Fibroblast of gingiva (primary cell): Measurements from ENCODE around the gene SHISA9.

Experiments
- DNase-seq: peaks from one replicate; pipeline ENCODE4 v3.0.0-alpha.2; 2011; ENCODE audit warnings: low read depth

SHISA9 gene

DNA sequence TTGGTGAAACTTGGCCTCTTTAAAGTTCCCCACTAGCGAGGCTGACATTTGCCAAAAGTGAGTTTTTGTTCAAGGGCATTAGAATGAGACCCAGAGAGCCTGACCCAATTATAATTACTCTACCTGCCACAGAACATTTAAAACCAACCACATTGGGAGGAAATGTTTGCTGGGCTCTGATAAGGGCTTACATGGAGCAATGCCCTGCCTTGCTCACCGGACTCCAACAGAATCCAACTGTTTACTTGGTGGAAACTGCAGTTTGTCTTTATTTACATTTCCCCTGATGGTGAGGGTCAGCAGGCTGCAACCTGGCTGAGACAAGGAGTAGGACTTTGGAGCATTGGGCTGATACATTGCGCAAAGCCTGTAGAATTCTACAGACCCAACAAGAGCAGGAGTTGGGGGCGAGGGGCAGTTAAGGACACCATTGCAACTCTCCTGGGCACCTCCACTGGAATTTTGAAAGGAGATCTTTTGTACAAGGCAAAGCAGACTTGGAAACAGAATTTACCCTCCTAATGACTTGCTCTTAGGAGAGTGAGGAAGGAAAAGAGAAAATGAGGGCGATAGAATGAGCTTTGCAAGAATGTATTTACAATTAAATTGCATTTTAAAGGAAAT lies 368.6 kb downstream of the SHISA9 start:
- no peak for DNase-seq

DNA sequence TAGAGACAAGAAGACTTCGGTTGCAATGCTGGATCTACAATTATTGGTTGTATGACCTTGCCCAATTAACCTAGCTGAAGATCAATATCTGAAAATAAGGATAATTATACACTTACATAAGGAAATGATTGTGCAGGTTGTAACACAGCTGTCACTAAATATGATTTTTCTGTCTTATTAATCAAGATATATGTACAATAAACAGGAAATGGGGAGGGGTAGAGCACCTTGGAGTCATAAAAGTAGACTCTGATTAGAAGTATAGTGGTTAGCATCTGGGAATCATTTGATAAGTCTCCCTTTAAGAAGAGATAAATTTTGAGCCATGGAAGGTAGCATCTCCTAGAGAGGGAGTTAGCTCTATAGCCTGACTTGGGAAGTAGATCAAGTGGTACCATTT lies 369.2 kb downstream of the SHISA9 start:
- no peak for DNase-seq

DNA sequence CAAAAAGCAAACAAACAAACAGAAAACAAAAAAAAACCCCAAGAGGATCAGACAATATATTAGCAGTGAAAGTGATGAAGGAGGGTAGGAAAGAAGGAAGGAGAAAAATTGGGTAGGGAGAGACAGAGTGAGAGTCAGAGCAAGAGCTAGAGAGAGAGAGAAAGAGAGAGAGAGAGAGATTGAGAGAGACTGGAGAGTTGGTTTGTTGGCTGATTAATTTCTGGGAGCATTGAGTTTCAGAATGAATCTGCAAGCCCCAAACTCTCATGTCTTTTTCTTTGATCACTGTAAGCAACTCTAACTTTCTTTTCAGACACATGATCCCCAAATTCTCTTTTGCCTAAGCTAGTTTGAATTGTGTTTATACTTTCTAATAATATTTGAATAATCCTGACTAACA lies 388.1 kb downstream of the SHISA9 start:
- no peak for DNase-seq
